C4-2B (cell line): ENCODE results near the gene RPS6KL1.

ENCODE experiments used
- H3K27ac ChIP-seq: fragments of 450-650 bp; 2 replicates; pipeline ENCODE4 v1.5.1; 2017
- ZFX ChIP-seq: fragments of 450-650 bp; IDR thresholded peaks from 2 replicates; pipeline ENCODE4 v1.6.1; 2017
- TF ChIP-seq, protein P1 (sequence below): fragments of 450-650 bp; conservative IDR thresholded peaks from 2 replicates; pipeline ENCODE4 v1.5.1; 2017; ENCODE audit warnings: mild to moderate bottlenecking

The RPS6KL1 gene

DNA sequence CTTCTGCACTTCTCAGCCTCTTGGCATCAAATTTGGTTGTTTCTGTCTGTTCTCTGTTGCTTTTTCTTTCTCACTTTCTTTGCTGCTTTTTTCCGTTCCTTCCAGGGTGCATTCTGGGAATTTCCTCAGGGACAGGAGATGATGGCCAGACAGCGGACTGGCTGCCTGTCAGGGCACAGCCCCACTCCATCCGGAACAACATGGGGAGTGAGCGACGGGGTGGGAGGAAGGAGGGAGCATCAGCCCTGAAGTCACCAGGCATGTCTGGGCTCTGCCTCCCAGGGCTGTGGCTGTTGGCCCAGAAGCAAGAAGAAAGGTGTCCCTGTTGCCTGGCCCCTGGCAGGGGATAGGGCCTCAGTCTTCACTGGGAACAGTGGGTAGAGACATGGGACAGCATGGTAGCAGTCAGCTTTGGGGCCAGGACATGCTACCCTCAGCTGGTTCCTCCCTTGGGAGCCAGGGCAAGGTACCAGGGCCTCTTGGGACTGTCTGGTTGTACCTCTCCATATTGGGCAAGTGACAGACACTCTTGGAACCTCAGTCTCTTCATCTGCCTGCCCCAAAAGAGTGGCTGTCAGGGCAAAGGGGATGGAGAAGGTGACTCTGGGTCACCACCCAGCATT lies 23.7 kb upstream of the RPS6KL1 start:
- TF ChIP-seq ZFX, result no peak
- TF ChIP-seq, protein P1, sequence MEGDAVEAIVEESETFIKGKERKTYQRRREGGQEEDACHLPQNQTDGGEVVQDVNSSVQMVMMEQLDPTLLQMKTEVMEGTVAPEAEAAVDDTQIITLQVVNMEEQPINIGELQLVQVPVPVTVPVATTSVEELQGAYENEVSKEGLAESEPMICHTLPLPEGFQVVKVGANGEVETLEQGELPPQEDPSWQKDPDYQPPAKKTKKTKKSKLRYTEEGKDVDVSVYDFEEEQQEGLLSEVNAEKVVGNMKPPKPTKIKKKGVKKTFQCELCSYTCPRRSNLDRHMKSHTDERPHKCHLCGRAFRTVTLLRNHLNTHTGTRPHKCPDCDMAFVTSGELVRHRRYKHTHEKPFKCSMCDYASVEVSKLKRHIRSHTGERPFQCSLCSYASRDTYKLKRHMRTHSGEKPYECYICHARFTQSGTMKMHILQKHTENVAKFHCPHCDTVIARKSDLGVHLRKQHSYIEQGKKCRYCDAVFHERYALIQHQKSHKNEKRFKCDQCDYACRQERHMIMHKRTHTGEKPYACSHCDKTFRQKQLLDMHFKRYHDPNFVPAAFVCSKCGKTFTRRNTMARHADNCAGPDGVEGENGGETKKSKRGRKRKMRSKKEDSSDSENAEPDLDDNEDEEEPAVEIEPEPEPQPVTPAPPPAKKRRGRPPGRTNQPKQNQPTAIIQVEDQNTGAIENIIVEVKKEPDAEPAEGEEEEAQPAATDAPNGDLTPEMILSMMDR, result no peak; the same call in 1 of the 2 replicates
- H3K27ac ChIP-seq, result no peak overlapping the region

DNA sequence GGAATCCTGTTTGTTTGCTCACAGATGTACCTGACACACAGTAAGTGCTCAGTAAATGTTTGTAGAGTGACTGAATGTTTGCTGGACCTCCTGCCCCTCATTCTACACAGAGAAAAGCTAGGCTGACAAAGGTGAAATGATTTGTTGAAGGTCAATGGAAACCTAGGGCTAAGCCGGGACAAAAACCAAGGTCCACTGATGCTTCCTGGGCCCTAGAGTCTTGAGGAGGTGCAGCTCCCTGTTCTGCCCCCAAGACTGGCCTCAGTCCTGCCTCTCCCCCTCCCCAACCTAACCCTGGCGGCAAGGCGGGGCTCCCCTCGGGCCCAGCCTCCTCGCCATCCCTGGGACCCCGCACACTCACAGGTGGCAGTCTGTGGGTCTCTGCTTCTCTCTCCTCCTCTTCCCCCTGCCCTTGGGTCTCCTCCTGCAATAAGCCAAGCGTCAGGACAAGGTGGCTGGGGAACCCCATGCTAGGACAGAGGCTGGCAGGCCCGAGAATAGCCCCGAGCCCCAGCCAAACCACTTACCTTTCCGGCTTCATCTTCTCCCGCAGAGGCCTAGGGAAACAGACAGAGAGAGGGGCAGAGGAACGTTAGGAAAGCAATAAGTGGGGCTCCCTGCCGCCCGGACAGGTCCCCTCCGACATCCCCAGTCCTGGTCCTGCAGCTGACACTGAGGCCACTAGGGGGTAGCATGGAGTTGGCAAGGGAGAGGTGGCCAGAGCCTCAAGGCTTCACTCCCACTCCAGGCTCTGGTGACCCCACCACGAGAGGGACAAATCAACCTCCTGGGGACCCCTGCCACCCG lies 23.0 kb upstream of the RPS6KL1 start:
- H3K27ac ChIP-seq, result peak overlapping the region; percentile 11; the same call in 1 of the 2 replicates
- TF ChIP-seq, protein P1, result peak; percentile 98
- no peak for TF ChIP-seq ZFX

DNA sequence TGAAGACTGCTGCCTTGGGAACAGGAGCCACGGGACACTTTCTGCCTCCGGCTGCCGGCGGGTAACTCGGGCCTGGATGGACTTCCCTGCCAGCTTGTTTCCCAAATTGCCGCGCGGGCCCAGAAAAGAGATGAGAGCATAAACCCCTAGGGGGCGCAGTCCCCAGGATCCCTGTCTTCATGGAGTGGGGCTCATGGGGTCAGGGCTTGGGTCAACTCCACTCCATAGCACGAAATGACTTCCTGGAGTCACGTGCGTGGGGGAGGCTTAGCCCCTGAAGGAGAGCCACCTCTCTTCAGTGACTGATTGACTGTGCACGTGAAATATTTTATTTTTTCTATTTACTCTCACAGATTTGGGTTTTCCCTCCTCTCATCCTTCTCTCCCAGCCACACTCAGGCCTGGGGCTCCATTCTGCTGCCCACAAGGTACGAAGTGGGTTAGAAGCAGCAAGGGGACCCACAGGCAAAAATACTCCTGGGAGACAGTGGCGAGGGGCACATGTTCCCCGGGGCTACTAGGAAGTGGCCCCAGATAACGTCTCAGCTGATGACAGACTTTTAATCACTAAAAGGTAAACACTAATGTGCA lies 22.3 kb upstream of the RPS6KL1 start:
- TF ChIP-seq, protein P1, result peak; percentile 83
- TF ChIP-seq ZFX, result no peak
- peak overlapping the region; percentile 11; the same call in 1 of the 2 replicates for H3K27ac ChIP-seq

DNA sequence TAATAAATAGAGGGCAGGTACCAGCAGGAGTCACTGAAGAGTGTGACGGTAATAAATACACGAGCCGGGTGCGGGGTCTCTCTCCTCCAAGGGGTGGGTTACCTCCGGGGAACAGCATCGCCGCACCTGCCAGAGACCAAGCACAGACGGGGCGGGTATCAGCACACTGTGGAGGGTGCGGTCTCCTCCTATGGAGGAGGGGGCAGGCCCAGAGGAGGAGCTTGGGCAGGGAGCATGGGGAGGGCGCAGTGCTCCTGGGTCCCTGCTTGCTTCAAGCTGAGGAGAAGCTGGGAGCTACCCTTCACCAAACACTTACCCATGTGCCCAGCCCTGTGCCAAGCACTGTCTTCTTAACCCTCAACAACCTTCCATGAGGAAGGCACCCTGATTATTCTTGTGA lies 19.5 kb upstream of the RPS6KL1 start:
- no peak for TF ChIP-seq ZFX
- TF ChIP-seq, protein P1, result no peak
- no peak overlapping the region for H3K27ac ChIP-seq

DNA sequence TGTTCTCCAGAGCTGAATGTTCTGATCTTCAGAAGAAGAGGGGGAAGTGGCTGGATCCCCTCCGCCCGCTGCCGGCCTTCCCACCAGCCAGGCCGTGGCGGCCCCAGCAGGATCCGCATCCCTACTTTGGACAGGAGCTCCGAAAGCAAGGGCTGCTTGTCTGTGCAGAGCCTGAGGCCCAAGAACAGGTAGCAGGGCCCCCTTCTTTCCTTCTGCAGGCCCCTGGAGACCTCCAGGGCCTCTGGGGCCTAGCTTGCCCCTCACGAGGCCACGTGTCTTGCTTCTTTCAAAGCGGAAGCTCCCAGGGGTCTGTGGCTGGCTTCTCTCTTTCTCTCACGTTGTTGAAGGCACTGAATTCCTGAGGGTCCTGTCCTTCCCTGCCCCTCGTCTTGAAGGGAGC lies 19.1 kb upstream of the RPS6KL1 start:
- TF ChIP-seq, protein P1, result no peak
- no peak for TF ChIP-seq ZFX
- no peak overlapping the region for H3K27ac ChIP-seq

DNA sequence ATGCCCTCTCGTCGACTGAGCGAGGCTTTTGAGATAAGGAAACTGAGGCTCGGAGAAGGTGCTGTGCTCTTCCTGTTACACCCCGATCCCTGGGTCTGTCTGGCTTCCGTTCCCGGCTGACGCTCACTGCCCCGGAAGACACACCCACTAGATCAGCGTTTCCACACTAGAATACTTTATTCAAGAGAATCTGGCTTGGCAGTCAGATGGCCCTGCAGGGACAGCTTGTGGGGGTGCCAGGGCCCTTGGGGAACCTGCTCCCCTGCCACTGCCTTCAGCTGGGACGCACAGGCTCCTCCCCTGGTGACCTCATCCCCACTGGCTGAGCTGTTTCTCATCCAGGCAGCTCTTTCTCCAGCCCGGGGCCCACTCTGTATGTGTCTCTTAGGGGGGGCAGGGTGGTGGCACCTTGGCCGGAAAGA lies 18.6 kb upstream of the RPS6KL1 start:
- no peak for TF ChIP-seq ZFX
- TF ChIP-seq, protein P1, result no peak
- no peak overlapping the region for H3K27ac ChIP-seq

DNA sequence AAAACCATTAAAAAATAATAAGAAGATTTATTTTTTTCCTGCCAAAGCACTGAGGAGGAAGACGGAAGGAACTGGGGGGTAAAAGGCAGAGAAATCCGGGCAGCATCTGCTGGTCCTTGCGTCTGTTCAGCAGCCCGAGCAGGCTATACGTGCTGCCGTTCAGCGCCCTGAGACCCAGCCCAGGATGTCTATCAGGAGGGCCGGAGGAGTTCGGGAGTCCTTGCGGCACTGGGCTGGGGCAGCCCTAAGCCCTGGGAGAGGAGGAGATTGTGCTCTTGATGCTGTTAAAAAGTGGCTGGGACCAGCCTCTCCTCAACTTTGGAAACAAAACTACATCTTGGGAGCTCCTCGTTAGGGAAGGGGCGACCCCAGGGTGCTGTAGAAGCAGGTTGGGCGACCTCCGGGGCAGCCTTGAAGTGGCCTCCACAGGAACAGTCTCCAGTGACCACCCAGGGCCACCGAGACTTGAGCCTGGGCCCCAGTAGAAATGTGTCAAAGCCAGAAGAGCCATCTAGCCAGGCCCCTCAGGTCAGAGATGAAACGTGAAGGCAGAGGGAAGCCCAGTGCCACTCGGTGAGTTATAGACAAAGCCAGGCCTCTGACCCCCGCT lies 18.0 kb upstream of the RPS6KL1 start:
- no peak overlapping the region for H3K27ac ChIP-seq
- no peak for TF ChIP-seq ZFX
- TF ChIP-seq, protein P1, result no peak
